Loucy (cell line): ENCODE data around the gene ZNF865.

ENCODE experiments used
- H2AFZ ChIP-seq: fragments of 200-600 bp; sonication (generic); 2 replicates; pipeline ENCODE4 v1.6.0; 2016; ENCODE audit warnings: antibody characterized with exemption, mild to moderate bottlenecking, low read length, moderate library complexity
- H3F3A ChIP-seq: fragments of 200-600 bp; 2 replicates; pipeline ENCODE4 v1.6.0; 2016; ENCODE audit warnings: antibody characterized with exemption, low read depth, mild to moderate bottlenecking
- H3K27me3 ChIP-seq: fragments of 200-600 bp; sonication (generic); 2 replicates; pipeline ENCODE4 v1.6.1; 2014; ENCODE audit warnings: low read length, mild to moderate bottlenecking; ENCODE audit not compliant: insufficient read depth, poor library complexity, severe bottlenecking
- H3K36me3 ChIP-seq: fragments of 200-600 bp; sonication (generic); 2 replicates; pipeline ENCODE4 v1.6.1; 2016; ENCODE audit warnings: low read length; ENCODE audit not compliant: insufficient read depth
- H3K4me1 ChIP-seq: fragments of 200-600 bp; sonication (generic); 2 replicates; pipeline ENCODE4 v1.5.1; 2014; ENCODE audit warnings: low read length, mild to moderate bottlenecking; ENCODE audit not compliant: insufficient read depth, poor library complexity, severe bottlenecking
- H3K4me2 ChIP-seq: fragments of 200-600 bp; sonication (generic); 2 replicates; pipeline ENCODE4 v1.6.0; 2014; ENCODE audit warnings: antibody characterized with exemption, low read length, low read depth, mild to moderate bottlenecking; ENCODE audit not compliant: poor library complexity, severe bottlenecking
- H3K4me3 ChIP-seq: fragments of 200-600 bp; sonication (generic); 2 replicates; pipeline ENCODE4 v1.5.1; 2014; ENCODE audit warnings: low read length, mild to moderate bottlenecking, mixed read lengths; ENCODE audit not compliant: poor library complexity, severe bottlenecking
- H3K79me2 ChIP-seq: fragments of 200-600 bp; sonication (generic); 2 replicates; pipeline ENCODE4 v1.6.1; 2014; ENCODE audit warnings: low read length; ENCODE audit not compliant: insufficient read depth
- H3K9ac ChIP-seq: fragments of 200-600 bp; sonication (generic); 2 replicates; pipeline ENCODE4 v1.6.0; 2014; ENCODE audit warnings: mild to moderate bottlenecking, low read depth, low read length, moderate library complexity; ENCODE audit not compliant: poor library complexity, severe bottlenecking
- H3K9me2 ChIP-seq: fragments of 200-600 bp; sonication (generic); replicated peaks from 2 replicates; pipeline ENCODE4 v1.6.1; 2016; ENCODE audit warnings: low read depth, low read length, mixed read lengths
- H3K9me3 ChIP-seq: fragments of 200-600 bp; sonication (generic); 2 replicates; pipeline ENCODE4 v1.6.1; 2014; ENCODE audit warnings: mild to moderate bottlenecking, antibody characterized with exemption, low read length, low read depth; ENCODE audit not compliant: insufficient read depth
- H4K20me1 ChIP-seq: fragments of 200-600 bp; sonication (generic); 2 replicates; pipeline ENCODE4 v1.6.0; 2014; ENCODE audit warnings: antibody characterized with exemption, low read length, mild to moderate bottlenecking; ENCODE audit not compliant: insufficient read depth, poor library complexity, severe bottlenecking
- CTCF ChIP-seq: fragments of 200-600 bp; sonication (generic); conservative IDR thresholded peaks from 2 replicates; pipeline ENCODE4 v1.5.1; 2014; ENCODE audit warnings: mild to moderate bottlenecking, antibody characterized with exemption, low read length
- EZH2phosphoT487 ChIP-seq: fragments of 200-600 bp; IDR thresholded peaks from 2 replicates; pipeline ENCODE4 v1.6.1; 2018; ENCODE audit warnings: antibody characterized with exemption, mild to moderate bottlenecking, moderate library complexity, borderline replicate concordance

Gene ZNF865

GRCh38 chr19:55638864-55639359 lies 33.5 kb downstream of the ZNF865 start:
- Histone ChIP-seq H3K4me3 (peak overlapping the region; percentile 58), H3K9me3 (no peaks in the 10 kb centered on the region), H3K9ac (no peak overlapping the region), H3K36me3 (no peaks in the 10 kb centered on the region), H4K20me1 (peaks cover 8% of the 10 kb centered on the region), H3K79me2 (peaks cover 64% of the 10 kb centered on the region), H3K4me1 (peaks cover 45% of the 10 kb centered on the region), H3F3A (no peaks in the 10 kb centered on the region), H3K9me2 (no peaks in the 10 kb centered on the region), H3K27me3 (no peaks in the 10 kb centered on the region), H2AFZ (no peak overlapping the region), H3K4me2 (peak overlapping the region; percentile 52)
- TF ChIP-seq EZH2phosphoT487 (no peak), CTCF (peak; percentile 75)

- Histone ChIP-seq H3K79me2 (peaks cover 68% of the 10 kb centered on the region), H2AFZ (peak overlapping the region; percentile 73; the same call in 1 of the 2 replicates)
Observed at GRCh38 chr19:55640043-55640576, 34.7 kb downstream of the ZNF865 start.

GRCh38 chr19:55640577-55641425 lies 35.4 kb downstream of the ZNF865 start, which contains the start of gene ZNF580:
ZNF580 (plus strand) TSS chr19:55641002; CDS start chr19:55642509, 1,507 bp downstream.
- Histone ChIP-seq H3K4me2 (peak within 1 kb of the TSS; percentile 100), H3K9me2 (no peaks in the 10 kb centered on the region), H2AFZ (peak within 1 kb of the TSS; percentile 73), H3K9ac (peak within 1 kb of the TSS; percentile 85), H3K27me3 (no peaks in the 10 kb centered on the region), H4K20me1 (peaks cover 5% of the 10 kb centered on the region), H3K4me1 (peaks cover 42% of the 10 kb centered on the region), H3F3A (no peaks in the 10 kb centered on the region), H3K79me2 (peaks cover 68% of the 10 kb centered on the region), H3K4me3 (peak within 1 kb of the TSS; percentile 96), H3K36me3 (no peaks in the 10 kb centered on the region; the same call in 1 of the 2 replicates), H3K9me3 (no peaks in the 10 kb centered on the region)
- TF ChIP-seq EZH2phosphoT487, result no peak
- TF ChIP-seq CTCF, result no peak

More at GRCh38 chr19:55640043-55640576, 34.7 kb downstream of the ZNF865 start:
- TF ChIP-seq EZH2phosphoT487 (no peak), CTCF (no peak)
- Histone ChIP-seq H3K9me3 (no peaks in the 10 kb centered on the region), H4K20me1 (peaks cover 12% of the 10 kb centered on the region), H3K4me2 (peak overlapping the region; percentile 100), H3K27me3 (no peaks in the 10 kb centered on the region), H3K9ac (peak overlapping the region; percentile 85), H3K4me3 (peak overlapping the region; percentile 96), H3F3A (no peaks in the 10 kb centered on the region), H3K36me3 (no peaks in the 10 kb centered on the region; the same call in 1 of the 2 replicates), H3K9me2 (no peaks in the 10 kb centered on the region), H3K4me1 (peaks cover 48% of the 10 kb centered on the region)
